ENCODE results near the gene PPFIBP2. TPM values are rescaled to one million over a fixed set of nuclear protein-coding genes. Genes with fewer than 3 reads are reported as not detected.
A peak's percentile ranks its signal among the peaks of the same experiment; 100 is the strongest.

Gene PPFIBP2
- total RNA-seq, 1 experiment from 2014 or later: 13.9 TPM

DNA sequence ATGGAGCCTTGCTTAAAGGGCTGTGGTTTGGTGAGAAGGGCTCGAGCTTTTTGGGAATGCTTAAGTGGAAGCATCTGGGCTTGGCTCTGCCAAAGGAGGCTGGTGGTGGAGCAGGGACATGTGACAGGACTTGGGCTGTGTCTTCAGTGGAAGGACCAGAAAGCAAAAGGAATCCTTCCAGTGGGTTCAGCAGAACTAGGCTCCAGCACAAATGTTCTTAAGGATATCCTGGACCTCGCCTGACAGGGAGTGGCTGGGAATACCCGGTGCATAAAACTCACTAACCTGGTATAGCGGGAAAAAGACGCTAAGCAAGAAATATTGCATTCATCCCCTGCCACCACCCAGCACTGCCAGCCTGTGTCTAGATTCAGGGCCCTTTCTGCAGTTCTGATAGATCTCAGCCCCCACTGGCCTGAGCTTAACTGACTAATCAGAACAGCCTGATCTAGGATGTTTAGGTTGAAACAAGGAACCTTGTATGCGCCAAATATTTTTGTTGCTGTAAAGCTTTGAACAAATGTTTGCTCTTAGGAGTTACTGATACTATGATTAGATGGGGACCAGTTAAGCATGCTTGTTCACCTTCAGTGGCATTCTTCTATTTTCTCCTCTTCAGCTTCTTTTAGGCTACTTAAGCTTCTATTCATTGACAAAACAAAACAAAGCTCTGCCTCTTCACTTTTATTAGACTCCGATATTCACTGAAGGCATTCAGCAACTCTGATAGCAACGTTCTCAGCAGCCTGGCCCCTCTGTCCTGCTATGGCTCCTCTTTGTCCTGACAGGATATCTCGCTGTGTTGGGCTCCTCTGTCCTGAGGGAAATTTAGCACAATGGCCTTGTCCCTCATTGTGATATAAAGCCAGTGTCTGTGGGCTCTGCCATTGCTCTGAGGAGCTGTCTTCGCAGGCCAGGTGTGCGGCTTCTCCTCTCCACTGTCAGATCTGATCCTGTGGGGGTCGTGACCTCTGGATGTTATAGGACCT, 25.0 kb downstream of the PPFIBP2 start:
- ChIA-PET POLR2A (ENCODE audit: unreplicated experiment) (no interaction called here), CTCF (no interaction called here)
- H3K79me2 ChIP-seq (ENCODE audit: low read depth): no peaks in the 10 kb centered on the region
- H3K4me1 ChIP-seq (replicated peaks; ENCODE audit: insufficient read depth): peaks cover 31% of the 10 kb centered on the region
- no TSS peak for BruUV-seq (replicated peaks)
- no peak overlapping the region for H3K4me2 ChIP-seq
- DNase-seq: peak in 1 of 2 experiments; percentile 67
- H4K20me1 ChIP-seq (ENCODE audit: insufficient read depth): no peaks in the 10 kb centered on the region
- H3K27ac ChIP-seq: no peak overlapping the region
- H3F3A ChIP-seq (ENCODE audit: insufficient read depth, low read depth): peaks cover 7% of the 10 kb centered on the region; the same call in 1 of the 2 replicates
- H3K36me3 ChIP-seq (ENCODE audit: low read depth): no peaks in the 10 kb centered on the region
- H3K27me3 ChIP-seq (ENCODE audit: insufficient read depth, low read depth): no peaks in the 10 kb centered on the region
- no peaks in the 10 kb centered on the region for H3K9me3 ChIP-seq (ENCODE audit: insufficient read depth, low read depth)
- H2AFZ ChIP-seq: no peak overlapping the region
- no peak overlapping the region for H3K4me3 ChIP-seq
- H3K9me2 ChIP-seq (ENCODE audit: insufficient read depth): no peaks in the 10 kb centered on the region
- TF ChIP-seq, protein P1, sequence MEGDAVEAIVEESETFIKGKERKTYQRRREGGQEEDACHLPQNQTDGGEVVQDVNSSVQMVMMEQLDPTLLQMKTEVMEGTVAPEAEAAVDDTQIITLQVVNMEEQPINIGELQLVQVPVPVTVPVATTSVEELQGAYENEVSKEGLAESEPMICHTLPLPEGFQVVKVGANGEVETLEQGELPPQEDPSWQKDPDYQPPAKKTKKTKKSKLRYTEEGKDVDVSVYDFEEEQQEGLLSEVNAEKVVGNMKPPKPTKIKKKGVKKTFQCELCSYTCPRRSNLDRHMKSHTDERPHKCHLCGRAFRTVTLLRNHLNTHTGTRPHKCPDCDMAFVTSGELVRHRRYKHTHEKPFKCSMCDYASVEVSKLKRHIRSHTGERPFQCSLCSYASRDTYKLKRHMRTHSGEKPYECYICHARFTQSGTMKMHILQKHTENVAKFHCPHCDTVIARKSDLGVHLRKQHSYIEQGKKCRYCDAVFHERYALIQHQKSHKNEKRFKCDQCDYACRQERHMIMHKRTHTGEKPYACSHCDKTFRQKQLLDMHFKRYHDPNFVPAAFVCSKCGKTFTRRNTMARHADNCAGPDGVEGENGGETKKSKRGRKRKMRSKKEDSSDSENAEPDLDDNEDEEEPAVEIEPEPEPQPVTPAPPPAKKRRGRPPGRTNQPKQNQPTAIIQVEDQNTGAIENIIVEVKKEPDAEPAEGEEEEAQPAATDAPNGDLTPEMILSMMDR (conservative IDR thresholded peaks at IDR 0.05): no peak
- no peak for TF ChIP-seq EZH2 (IDR thresholded peaks at IDR 0.05; ENCODE audit: low read depth)
- intact Hi-C loops (cut with micrococcal nuclease; ENCODE audit: unreplicated experiment): no loop called here

DNA sequence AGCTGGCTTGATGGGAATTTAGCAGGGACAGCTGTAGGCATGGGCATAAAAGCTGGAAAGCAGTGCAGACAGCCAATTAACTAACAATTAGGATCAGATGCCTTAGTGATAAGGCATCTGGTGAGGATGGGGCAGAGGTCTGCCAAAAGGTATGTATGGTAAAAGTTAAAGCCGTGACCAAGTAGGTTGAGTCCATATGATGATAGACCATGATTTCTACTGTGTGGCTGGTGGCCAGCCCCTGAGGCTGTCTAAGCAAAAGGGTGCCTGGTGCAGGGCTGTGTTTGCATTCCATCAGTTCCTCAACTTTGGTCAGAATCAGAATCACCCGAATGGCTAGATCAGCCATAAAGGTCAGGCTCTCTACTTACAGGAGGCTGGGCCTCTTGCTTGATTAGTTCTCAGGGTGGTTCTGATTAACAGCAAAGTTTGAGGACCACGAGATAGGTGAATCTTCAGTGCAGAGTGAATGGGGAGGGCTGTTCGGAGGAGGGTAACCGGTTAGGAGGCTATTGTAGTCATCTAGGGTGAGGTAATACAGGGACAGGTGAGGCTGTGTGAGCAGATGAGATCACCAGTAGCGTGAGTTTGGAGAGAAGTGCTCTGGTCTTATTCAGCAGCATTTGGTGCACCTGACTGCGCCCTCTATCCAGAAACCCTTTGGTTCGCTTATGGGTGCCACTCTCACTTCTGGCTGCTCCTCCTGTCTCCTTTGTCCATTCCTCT, 27.2 kb downstream of the PPFIBP2 start:
- ChIA-PET CTCF (no interaction called here), POLR2A (ENCODE audit: unreplicated experiment) (no interaction called here)
- TF ChIP-seq, protein P1 (conservative IDR thresholded peaks at IDR 0.05): no peak
- TF ChIP-seq EZH2 (IDR thresholded peaks at IDR 0.05; ENCODE audit: low read depth): no peak
- Histone ChIP-seq H3K4me2 (peak overlapping the region; percentile 63), H3K27ac (0 out of 2 replicates have a peak overlapping the region, but pooled peaks have one; percentile 20), H3K9me3 (ENCODE audit: insufficient read depth, low read depth) (no peaks in the 10 kb centered on the region), H4K20me1 (ENCODE audit: insufficient read depth) (no peaks in the 10 kb centered on the region), H2AFZ (no peak overlapping the region), H3K36me3 (ENCODE audit: low read depth) (no peaks in the 10 kb centered on the region), H3K79me2 (ENCODE audit: low read depth) (no peaks in the 10 kb centered on the region), H3K27me3 (ENCODE audit: insufficient read depth, low read depth) (no peaks in the 10 kb centered on the region), H3K9me2 (ENCODE audit: insufficient read depth) (no peaks in the 10 kb centered on the region), H3K4me3 (no peak overlapping the region), H3K4me1 (replicated peaks; ENCODE audit: insufficient read depth) (peaks cover 31% of the 10 kb centered on the region), H3F3A (ENCODE audit: insufficient read depth, low read depth) (peaks cover 7% of the 10 kb centered on the region; the same call in 1 of the 2 replicates)
- DNase-seq: peak in 1 of 2 experiments; percentile 76
- intact Hi-C loops (cut with micrococcal nuclease; ENCODE audit: unreplicated experiment): no loop called here
- no TSS peak for BruUV-seq (replicated peaks)

DNA sequence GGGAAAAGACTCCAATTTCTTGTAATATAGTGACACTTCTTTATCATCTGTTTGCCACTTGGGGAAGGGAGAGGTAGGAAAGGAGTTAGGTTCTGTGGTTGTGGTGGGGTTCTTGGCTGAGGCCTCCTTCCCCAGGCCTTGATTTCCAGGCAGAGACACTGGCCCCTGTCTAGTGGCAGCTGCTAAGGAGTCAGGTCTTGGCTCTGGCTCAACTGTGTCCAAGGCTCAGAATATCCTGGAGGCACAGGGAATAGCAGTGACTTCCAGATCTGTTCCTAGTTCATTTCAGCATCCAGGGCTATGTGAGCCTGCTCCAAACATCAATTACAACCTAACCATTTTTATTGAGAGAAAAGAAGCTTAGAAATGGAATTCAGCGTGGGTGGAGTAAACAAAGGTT, 29.5 kb downstream of the PPFIBP2 start:
- H3K4me2 ChIP-seq: no peak overlapping the region
- no peak overlapping the region for H2AFZ ChIP-seq
- intact Hi-C loops (cut with micrococcal nuclease; ENCODE audit: unreplicated experiment): no loop called here
- CTCF ChIA-PET: no interaction called here
- TF ChIP-seq, protein P1 (conservative IDR thresholded peaks at IDR 0.05): no peak
- no peak for TF ChIP-seq EZH2 (IDR thresholded peaks at IDR 0.05; ENCODE audit: low read depth)
- H3K27me3 ChIP-seq (ENCODE audit: insufficient read depth, low read depth): no peaks in the 10 kb centered on the region
- POLR2A ChIA-PET (ENCODE audit: unreplicated experiment): no interaction called here
- H3K9me2 ChIP-seq (ENCODE audit: insufficient read depth): no peaks in the 10 kb centered on the region
- no peaks in the 10 kb centered on the region for H3K36me3 ChIP-seq (ENCODE audit: low read depth)
- no peaks in the 10 kb centered on the region for H3K79me2 ChIP-seq (ENCODE audit: low read depth)
- H3K27ac ChIP-seq: no peak overlapping the region
- no peaks in the 10 kb centered on the region for H3K9me3 ChIP-seq (ENCODE audit: insufficient read depth, low read depth)
- peaks cover 7% of the 10 kb centered on the region; the same call in 1 of the 2 replicates for H3F3A ChIP-seq (ENCODE audit: insufficient read depth, low read depth)
- BruUV-seq (replicated peaks): no TSS peak
- no peaks in the 10 kb centered on the region for H4K20me1 ChIP-seq (ENCODE audit: insufficient read depth)
- DNase-seq: no peak
- H3K4me1 ChIP-seq (replicated peaks; ENCODE audit: insufficient read depth): peaks cover 31% of the 10 kb centered on the region
- H3K4me3 ChIP-seq: no peak overlapping the region
